ELR (cell line): Measurements from ENCODE around the gene ERCC3.

ENCODE experiments used
- DNase-seq: peaks from one replicate; pipeline ENCODE4 v3.0.0-alpha.2; 2015; ENCODE audit warnings: low read depth

The ERCC3 gene

DNA sequence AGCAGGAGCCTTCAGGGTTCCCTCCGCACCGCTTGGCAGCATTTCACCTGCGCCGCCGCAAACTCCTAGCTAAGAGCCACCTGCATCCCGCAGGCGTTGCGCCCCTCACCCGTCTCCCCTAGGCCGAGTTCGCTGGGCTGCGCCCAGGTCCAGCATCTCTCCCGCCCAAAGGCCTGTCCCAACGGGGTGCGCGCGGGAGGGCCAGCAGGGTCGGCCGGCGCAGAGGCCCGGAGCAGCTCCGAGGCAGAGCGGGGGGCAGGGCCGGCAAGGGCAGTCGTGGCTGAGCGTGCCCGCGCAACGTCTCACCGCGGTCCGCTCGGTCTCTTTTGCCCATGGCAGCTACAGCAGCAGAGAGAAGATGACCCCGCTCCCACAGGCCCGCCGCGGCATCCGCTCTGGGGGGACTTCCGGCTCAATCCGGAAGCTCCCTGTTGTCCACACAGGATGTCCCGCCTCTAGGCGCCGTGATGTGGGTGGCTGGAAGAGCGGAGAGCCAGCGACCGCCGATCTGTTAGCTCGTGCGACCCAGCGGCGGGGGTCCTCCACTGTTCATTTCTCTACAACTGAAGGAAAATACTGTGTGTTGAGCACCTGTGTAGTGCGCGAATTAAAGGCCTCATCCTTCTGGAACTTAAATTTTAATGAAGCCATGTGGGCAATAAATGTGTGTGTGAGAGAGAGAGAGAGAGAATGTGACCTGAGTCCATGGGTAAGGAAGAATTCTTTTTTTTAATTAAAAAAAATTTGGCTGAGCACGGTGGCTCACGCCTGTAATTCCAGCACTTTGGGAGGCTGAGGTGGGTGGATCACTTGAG, at the start of gene ERCC3:
Gene ERCC3 (minus strand): TSS at position 397 of the 815 bp plus-strand sequence. CDS start 63 bp downstream, at position 334.
- DNase-seq, result peak; percentile 89

DNA sequence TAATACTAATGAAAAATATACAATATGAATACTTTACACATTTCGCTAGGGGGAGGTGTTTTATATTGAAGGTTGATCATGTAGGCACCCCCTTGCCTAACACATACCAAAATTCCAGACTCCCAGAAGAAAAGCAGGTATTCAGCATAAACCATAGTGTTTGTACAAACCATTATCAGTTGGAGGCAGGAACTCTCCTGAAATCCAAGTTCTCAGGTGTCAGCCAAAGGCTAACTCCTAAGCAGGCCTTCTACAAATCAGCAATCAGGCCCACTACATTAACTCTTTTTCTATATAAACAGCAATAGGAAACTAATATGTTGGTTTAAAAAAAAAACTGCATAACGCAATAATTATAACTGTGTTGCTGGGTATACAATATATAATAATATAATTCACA, 49.3 kb upstream of the ERCC3 start:
- DNase-seq, result no peak

DNA sequence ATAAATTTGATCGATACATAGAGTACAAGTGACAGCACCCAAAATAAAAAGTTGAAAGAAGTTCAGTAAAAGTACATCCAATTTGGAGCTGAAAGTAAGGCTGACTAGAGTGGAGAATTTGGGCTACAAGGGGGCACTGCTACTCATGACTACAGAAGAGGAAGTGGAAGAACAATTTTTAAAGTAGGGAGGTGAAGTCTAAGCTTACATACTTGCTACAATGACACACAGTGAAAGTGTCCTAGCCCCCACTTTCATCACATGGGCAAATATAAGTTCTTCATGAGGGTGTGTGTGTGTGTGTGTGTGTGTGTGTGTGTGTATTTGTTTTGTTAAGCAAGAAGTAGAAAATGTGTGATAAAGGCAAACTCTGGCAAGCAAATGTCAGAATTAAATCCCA, 48.2 kb upstream of the ERCC3 start:
- DNase-seq, result no peak

DNA sequence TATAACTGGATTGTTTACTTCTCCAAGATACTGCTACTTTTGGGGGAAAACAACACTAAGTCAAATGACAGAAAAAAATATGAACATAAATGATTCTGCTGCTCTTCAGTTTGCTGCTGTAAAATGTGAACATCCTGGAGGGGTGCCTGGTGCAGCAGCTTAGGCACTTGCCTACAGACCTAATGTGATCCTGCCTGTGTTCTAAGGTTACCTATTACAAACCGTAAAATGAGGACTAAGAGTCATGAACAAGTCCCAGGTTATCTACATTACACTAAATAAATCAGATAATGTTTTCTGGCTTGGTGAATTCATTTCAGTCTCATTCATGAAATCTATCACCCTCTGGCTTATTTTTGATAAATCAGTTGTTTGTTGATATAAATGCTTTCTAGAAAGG, 38.4 kb upstream of the ERCC3 start:
- DNase-seq, result no peak

DNA sequence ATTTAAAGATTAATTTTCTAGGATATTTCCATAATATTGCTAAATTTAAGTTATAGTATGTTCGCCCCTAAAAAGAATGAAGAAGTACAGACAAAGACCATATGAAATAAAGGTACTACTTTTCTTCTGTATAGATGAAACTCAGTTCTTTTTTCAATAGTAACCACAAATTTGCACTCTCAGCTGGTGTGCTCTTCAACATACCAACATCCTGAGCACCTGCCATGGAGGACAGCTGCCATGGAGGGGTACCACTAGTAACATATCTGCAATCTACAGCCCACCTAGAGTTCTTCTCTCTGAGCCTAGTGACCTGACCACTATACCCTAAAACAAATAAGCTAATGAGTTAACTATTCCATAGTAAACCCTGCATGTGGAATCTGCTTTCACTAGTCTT, 36.8 kb upstream of the ERCC3 start:
- no peak for DNase-seq

DNA sequence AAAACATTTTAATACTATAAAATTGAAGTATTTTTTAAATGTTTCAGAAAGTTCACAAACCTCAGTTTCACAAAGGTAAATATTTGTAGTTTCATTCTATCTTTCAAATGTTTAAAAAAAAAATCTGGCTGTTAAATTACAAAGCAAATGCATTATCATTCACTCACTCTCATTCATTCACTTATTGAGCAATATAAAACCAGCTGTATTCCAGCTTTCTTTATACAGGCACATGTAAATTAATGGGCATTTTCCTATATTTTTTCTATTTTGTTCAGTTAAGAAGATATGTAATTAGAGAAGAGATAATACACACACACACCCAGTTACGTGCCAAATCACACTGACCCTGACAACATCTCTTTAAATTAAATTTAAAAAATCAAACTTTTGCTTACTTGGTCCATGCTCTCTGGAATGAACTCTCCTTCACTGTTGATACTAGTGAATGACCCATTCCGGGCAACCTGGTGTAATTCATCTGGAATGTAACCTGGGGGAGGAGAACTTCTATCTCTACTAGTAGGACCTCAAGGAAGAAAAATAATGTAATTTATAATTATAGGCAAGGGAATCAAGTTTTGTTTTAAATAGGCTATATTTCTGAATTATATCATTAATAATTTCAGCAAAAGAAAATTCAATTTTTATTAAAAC, 32.5 kb upstream of the ERCC3 start:
- DNase-seq, result peak; percentile 21

DNA sequence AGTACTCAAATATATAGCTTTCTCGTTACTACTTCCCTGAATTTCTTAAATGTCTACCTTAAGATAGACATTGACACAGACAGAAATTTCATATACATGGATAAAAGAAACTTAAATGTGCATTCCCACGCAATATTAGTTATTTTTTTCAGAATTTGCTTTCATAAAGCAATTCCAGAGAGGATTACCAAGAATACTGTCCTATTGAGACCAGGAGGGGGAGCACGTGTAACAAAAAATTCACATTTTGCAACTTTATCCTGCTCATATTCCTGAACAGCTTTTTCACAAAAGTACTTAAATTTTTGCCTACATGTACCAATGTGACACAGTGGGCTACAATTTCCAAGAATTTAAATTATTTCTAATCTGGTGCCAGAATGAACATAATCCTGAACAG, 30.7 kb upstream of the ERCC3 start:
- peak; percentile 67 for DNase-seq

DNA sequence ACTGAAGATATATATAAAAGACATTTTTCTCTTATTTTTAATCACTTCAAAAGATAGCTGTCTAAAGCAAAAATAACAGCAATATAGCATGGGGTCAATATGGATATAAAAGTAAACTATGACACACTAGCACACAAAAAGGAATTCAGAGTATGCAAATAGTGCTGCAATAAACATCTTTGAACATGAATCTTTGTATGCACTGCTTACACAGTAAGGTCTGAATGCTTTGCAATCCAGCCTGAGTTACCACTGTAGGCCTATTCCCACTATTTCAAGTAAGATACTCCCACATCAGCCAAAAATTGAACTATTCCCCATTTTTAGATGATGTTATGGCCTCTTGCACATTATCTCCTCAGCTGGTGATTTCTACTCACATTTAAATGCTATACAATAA, 27.4 kb upstream of the ERCC3 start:
- DNase-seq, result no peak

DNA sequence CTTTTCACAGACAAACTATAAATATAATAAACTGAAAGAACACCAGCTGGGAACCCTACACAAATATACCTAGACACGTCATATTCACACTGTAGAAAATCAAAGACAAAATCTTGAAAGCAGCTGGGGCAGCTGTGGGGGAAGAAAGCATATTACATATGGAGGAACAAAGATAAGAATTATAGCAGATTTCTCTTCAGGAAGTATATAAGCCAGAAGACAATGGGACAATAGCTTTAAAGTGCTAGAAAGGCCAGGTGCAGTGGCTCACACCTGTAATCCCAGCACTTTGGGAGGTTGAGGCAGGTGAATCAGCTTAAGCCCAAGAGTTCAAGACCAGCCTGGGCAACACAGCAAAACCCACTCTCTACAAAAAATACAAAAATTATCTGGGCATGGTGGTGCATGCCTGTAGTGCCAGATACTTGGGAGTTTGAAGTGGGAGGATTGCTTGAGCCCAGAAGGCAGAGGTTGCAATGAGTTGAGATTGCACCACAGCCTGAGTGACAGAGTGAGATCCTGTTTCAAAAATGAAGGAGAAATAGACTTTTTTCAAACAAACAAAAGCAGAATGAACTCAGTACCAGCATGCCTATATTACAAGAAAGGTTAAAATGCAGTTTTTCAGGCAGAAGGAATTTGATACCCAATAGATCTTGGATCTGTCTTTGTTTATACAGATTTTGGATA, 26.8 kb upstream of the ERCC3 start:
- no peak for DNase-seq

DNA sequence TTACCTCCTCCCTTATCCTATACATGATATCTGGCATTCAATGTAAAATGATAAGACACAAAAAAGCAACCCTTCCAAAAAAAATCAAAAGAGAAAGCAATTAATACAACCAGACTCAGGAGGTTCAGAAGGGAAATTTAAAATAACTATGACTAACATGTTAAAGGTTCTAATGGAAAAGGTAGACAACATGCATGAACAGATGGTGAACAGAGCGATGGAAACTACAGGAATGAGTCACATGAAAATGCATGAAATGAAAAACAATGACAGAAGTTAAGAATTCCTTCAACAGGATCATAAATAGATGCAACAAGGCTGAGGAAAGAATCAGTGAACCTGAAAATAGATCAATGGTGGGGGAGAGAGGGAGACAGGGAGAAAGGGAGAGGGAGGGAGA, 26.1 kb upstream of the ERCC3 start:
- no peak for DNase-seq

DNA sequence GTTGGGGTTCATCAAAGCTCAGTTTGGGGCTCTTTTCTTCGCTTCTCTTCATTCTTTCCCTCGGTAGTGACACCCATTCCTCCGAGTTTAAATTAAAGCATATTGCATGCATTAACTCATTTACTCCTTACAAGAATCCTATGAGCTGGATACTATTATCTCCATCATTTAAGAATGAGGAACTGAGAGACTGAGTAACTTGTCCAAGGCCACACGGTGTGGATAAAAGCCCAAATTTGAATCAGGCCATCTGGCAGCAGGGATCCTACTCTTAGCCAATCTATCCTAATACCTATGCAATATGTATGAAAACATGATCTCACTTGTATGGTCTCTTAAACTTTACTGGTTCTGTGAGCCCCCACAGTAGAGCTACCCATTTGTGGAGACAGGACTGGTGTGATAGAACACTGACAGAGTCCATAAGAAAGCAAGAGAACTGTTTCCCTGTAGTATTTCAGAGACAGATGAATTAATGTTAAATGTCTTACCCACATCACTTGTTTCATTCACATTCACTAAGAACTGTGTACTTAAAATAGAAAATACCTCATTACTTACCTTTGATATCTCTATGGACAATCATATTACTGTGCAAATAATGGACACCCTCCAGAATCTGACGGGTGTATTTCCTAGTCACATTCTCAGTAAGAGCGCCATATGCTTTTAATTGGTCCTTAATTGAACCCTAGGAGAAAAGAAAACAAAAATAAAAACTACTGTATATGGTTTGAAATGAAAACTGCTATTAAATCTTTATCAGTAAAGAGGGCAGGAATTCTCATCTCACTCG, 20.4 kb upstream of the ERCC3 start:
- DNase-seq, result no peak

DNA sequence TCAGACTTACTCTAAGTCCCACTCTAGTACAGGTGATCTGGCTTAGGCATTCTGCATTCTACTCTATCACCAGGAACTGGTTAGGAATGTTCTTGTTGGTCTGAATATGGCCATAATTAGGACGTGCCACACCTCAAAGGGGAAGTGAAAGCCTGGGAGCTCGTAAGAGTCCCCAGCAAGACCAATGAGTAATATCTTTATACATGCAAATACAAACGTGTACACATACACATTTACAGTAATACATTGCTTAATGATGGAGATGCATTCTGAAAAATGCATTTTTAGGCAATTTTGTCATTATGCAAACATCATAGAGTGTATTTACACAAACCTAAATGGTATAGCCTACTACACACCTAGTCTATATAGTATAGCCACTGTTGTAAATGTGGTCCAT, 19.5 kb upstream of the ERCC3 start:
- DNase-seq, result no peak

DNA sequence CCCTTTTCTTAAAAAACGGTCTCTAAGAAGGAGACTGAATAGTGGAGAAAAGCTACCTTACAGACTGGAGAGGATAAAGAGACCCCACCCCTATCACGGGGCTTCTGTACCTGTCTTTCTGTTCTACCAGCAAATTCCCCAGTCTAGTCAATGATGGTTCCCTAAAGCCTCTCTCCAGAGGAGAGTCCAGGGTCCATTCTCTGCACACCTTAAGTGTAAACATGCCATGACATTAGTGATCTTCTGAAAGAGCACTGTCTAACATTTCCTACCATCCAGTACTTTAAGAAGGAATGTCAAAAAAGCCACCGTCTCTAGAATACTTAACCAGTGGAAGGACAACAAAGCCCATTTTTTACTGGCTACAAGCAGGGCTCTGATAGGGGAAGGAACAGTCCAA, 17.0 kb upstream of the ERCC3 start:
- DNase-seq, result no peak

DNA sequence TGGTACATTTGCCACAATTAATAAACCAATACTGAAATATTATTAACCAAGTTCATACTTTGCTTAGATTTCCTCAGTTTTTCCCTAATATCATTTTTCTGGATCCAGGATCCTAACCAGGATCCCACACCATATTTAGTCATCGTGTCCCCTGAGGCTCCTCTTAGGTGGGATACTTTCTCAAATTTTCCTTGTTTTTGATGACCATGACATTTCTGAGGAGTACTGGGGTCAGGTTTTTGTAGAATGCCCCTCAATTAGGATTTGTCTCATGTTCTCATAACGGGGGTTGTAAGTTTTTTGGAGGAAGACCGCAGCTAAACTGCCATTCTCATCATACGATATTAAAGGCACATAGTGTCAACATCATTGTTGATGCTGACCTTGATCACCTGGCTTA, 15.5 kb upstream of the ERCC3 start:
- no peak for DNase-seq

DNA sequence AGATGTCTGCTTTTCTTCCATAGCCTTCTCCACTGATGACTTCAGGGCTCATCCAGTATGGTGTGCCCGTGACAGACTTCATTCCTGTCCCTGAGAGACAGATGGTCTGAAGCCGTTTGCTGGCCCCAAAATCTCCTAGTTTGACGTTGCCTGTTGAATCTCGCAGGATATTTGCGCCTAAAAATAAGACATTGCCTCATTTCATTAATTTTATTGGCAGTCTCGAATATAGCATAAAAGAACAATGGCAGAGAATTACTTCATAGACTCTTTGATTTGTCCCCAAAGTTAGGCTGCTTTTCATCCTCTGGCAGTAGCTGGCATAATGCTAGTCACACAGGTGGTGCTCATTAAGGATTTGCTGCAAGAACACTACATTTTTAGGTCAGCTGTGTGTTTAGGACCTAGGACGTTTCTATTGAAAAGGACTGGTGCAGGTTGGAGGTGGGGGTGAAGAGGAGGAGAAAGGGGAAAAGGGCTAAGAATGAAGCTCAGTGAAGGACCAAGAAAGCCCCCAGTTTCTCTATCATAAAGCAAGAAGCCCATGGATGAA, 14.7 kb upstream of the ERCC3 start:
- DNase-seq, result no peak

DNA sequence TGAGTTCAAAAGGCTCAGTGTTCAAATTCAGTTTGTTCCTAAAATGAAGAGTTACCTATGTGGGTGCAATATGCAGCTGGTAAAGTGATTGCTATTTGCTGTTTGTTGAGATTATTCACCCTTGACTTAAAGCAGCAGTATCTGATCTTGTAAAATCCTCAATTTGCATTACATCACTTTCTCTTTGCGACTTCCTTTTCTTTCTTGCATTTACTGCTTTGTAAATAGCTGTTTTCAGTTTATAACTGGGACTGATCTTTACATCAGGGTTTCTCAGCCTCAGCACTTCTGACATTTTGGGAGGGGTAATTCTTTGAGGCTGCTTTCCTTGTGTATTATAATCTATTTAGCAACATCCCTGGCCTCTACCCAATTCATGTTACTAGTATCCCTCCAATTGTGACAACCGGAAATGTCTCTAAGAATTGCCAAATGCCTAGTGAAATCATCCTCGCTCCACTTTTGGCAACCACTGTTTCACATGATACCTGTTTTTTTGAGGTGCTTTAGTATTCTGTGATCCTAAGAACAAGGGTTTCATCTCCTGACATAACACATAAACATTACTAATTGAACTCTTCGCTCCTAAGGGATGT, 12.1 kb upstream of the ERCC3 start:
- no peak for DNase-seq

DNA sequence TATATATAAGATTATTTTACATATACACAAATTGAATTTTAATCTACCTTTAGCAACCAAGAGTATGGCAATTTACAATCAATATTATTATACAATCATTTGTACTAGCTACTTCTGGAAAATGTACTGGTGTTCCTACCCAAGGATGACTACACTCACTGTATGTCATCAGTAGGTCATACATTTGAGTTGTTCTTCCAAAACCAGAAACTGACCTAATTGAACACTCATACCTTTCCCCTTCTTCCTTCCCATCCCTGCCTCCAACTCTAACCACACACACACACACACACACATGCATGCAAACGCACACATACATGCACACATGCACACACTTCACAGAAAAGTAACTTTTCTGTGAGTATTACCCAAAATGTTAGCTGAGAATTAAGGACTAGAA, 8.2 kb upstream of the ERCC3 start:
- no peak for DNase-seq

DNA sequence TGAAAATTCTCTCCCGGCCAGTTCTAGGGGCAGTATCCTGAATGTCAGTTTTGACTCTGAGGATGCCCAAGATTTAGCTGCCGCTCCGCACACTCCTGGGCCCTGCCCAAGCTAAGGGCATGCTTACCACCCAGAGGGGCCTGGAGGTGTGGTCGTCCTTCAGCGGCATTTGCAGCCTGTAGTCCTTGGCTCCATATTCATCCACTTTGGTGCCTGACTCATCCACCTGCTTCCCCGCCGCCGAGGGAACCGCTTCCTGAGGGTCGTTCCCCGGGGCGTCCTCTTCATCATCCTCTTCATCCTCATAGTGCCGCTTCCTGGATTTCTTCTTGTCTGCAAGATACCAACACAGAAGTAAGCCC, 577 bp downstream of the ERCC3 start:
- peak; percentile 51 for DNase-seq

DNA sequence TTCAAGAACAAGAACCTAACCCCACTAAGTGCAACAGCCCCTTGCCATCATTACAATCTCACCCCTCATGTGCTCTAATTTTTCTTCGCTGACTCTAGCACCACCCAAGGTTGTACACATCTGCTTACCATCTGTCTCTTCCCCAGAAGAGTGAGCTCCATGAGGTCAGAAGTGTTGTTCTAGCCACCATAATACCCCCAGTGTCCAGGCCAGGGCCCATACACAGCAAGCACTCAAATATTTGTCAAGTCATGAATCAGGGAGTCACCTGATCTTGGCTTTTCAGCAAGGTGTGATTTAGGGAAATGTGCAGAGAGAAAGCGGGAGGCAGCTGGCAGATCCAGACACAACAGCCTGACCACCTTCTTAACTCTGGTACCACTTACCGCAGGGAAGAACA, 5.7 kb downstream of the ERCC3 start:
- DNase-seq, result no peak

DNA sequence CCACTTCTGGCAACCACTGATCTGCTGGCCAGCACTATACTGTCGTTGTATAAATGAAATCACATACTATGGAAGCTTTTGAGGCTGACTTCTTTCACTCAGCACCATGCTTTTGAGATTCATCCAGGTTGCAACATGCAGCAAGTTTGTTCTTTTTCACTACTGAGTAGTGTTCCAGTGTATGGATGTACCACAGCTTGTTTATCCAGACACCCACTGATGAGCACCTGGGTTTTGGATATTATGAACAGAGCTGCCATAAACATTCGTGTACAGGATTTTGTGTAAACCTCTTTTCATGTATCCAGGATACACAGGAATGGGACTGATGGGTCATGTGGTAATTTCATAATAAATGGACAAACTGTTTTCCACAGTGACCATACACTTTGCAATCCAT, 10.7 kb downstream of the ERCC3 start:
- DNase-seq, result no peak

DNA sequence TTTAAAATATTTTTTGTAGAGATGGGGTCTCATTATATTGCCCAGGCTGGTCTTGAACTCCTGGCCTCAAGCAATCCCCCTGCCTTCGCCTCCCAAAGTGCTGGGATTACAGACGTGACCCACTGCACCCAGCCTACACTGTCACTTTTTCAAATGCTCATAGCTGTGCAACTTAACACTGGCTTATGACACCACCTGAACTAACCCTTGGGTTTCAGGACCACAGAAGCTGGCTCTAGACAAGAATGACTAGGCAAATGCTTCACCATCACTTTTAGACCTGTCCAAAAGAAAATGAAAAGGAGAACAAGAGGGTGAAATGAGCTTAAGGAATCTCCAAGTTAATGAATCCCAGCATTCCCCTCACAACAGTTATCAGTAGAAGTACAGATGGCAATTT, 13.3 kb downstream of the ERCC3 start:
- no peak for DNase-seq

DNA sequence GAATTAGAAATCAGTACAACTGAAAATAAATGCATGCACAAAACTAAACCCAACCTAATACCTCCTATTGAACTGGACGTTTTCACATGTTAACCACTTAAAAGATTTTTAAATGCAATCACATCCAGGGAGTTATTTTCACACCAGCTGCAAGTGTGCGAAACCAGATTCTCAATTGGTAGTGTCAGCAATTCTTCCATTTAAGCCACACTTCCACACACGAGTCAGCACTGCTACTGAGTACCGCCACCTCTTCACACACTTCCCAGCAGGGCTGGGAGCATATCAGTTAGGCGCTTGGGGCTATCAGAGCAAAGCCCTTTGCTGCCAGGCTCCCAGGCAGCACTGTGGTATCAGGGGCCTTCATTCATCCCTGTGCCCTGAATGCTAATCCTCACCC, 14.2 kb downstream of the ERCC3 start:
- no peak for DNase-seq
